ENCODE results near the gene SUN1.

Gene SUN1

DNA sequence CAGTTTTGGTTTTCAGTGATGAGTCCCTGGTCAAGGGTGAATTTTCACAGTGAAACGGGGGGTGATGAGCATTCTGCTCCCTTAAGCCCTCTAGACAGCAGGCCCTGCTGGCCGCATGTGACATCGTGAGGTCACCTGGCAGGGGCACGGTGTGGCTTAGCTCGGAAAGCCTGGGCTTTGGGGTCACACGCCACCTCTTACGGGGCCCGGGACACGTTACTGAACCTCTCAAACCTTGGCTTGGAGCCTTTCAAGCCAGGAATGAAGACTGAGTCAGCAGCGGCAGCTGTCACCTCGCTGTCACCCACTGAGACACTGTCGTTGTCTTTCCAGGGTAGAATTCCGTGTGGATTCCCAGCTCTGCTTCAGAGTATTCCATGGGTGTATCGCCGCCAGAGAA lies 48.2 kb downstream of the SUN1 start:
- no peak for DNase-seq

DNA sequence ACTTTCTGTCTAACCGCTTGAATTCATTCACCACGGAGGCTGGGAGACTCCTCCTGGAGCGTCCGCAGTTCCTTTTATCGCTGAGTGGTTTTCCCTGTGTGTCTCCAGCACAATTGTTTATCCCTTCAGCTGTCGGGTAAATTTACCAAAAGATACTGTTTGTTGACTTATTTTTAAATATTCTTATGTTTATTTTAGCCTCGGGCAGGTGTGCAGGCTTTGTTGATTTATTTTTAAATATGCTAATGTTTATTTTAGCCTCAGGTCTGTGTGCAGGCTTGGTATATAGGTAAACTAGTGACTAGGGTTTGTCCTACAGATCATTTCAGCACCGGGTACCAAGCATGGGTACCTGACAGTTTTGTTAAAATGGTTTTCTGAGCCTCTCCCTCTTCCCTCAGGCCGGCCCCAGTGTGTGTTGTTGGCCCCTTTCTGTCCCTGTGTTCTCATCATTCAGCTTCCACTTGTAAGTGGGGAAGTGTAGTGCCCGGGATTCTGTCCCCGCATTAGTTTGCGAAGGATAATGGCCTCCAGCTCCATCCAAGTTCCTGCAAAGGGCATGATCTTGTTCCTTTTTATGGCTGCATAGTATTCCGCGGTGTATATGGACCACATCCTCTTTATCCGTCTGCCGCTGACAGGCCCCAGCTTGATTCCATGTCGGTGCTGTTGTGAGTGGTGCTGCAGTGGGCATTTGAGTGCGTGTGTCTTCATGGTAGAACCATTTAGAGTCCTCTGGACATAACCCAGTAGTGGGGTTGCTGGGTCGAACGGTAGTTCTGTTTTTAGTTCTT lies 49.4 kb downstream of the SUN1 start:
- no peak for DNase-seq

DNA sequence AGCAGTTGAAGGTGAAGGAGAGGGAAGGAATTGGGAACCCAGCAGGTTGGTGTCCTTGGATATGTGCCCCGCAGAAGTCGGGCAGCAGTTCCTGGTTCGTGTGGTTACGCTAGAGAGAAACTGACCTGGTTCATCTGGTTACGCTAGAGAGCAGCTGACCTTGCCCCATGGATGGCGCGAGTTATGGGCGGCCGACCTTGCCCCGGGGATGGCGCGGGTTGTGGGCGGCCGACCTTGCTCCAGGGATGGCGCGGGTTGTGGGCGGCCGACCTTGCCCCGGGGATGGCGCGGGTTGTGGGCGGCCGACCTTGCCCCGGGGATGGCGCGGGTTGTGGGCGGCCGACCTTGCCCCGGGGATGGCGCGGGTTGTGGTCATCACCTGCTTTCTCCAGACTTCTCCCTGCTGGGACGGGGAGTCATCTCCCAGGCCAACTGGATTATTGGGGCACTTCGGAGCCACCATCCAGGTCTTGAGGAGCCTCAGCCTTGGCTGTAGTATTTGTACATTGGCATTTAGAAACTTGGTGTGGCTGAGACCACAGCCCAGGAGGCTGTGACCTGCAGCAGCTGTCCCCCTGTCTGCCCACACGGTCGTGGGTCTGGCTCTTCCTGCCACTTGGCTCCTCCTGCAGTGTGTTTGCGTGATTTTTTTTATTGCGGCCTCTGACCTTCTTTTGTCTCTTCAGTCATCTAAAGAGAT lies 50.2 kb downstream of the SUN1 start:
- DNase-seq: no peak

DNA sequence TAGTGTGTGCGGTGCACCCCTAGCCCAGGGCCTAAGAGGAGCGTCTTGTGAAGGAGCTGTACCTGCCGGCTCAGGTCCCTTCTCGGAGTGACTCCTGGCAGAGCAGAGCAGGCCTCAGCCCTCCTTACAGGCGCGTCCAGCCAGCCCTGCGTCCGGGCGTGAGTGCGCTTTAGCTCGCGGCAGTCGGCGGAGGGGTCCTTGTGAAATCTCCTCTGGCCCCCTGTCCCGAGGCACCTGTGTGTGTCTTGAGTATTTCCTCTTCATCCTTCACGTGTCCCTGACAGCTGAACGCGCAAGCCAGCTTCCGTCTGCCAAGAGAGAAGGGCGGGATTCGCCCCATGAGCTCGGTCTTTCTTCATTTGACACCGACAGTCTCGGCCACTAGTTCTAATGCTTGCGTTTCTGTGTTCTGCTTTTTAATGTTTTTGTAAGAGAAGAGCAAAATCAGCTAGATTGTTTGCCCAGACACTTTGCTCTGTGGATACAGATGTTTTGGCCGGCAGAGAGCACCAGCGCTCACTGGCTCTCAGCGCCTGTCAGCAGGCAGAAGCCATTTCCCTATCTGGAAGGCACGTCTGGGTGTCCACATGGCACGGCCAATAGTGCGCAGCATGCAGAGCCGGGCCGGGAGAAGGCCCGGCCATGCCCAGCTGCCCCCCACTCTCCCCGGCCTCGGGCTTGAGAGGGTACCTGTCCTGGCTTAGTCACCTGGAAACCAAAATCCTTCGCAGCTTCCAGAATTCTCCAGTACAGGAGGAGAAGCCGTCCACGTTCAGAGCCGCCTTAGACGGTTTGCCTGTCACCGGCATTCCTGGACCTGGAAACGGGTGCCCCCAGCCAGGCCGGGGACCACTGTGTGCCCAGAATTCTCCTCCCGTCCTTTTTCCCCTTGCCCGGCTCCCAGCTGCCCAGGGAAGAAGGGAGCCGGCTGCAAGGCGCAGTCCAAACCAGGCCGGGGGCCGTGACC lies 51.1 kb downstream of the SUN1 start:
- no peak for DNase-seq

DNA sequence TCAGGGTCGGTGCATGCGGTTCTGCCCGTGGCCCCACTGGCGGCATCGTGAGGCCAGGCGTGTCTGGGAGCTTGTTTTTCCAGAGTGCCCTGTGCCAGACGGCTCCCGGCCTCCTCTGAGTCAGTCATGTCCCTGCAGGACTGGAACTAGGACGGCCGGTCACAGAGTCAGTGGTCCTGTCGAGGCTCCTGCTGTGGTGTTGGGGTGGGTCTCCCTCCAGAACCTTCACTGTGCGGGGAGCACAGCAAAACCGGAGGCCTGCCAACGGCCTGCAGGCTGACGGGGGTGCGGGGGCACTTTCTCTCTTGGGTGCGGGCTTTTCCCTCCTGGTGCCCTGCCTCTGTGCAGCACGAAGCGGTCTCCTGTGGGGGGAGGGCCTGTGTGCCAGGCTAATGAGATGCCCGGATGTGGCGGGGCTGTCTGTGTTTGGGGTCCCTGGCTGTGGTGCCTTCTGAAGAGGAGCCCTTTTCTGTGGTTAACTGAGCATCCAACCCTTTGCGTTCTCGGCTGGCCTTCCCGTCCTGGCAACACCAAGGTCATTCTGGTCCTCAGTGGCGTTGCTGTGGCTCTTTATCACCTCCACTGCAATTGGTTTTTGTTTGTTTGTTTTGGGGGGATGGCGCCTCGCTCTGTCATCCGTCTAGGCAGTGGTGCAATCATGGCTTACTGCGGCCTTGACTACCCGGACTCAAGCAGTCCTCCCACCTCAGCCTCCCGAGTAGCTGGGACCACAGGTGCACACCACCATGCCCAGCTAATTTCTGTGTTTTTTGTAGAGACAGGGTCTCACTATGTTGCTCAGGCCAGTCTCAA lies 52.1 kb downstream of the SUN1 start:
- DNase-seq: no peak

DNA sequence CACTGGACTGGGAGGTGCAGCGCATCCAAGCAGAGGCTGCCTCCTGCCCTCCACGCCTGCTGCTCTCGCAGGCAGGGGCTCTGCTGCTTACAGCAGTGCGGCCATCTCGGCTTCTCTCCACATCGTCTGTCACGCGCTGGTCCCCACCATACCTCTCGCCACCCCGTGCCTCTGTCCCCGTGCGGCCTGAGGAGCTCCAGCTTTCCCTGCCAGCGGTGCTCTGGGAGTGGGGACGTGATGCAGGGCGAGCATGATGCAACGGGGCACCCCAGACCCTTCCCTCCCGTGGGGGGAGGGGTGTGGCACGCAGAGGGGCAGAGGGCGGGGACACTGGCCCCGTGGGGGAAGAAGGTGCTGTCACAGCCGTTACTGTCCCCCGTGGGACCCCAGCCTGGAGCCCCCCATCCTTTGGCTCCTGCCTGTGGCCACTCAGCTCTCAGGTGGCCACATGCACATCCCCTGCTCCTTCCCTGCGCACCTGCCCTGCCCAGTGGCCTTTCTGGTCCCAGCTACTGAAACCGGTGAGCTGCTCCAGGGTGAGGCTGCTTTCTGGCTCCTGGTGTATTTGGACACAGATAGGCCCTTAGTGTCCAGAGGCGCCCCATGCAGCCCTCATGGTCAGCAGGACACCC lies 53.1 kb downstream of the SUN1 start:
- DNase-seq: no peak

DNA sequence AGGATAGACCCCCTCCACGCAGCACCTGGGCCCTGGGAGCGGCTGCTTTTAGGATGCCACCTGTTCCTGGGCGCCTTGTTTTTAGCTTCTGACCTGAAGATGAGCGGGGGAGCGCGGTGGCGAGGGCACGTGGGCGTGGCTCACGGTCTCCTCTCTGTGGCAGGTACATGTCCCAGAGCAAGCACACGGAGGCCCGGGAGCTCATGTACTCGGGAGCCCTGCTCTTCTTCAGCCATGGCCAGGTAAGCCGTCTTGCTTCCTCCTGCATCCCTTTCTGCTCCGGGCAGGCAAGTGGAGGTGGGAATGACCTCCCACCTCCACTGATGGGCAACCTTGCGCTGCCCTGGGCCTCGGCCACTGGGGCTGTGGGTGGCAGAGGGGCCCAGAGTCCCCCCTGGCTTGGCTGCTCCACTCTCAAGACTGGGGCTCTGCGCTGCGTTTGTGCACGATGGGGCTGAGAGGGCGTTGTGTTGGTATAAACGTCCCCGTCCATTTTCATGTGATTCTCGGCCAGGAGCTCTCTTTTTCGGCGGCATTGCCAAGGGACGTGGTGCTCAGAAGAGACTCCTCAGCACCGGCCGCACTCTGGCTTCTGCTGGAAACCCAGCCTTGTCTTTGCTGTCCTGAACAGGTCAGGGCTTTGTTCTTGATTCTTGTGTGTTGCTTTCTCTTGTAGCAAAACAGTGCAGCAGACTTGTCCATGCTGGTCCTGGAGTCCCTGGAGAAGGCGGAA lies 53.8 kb downstream of the SUN1 start:
- no peak for DNase-seq

DNA sequence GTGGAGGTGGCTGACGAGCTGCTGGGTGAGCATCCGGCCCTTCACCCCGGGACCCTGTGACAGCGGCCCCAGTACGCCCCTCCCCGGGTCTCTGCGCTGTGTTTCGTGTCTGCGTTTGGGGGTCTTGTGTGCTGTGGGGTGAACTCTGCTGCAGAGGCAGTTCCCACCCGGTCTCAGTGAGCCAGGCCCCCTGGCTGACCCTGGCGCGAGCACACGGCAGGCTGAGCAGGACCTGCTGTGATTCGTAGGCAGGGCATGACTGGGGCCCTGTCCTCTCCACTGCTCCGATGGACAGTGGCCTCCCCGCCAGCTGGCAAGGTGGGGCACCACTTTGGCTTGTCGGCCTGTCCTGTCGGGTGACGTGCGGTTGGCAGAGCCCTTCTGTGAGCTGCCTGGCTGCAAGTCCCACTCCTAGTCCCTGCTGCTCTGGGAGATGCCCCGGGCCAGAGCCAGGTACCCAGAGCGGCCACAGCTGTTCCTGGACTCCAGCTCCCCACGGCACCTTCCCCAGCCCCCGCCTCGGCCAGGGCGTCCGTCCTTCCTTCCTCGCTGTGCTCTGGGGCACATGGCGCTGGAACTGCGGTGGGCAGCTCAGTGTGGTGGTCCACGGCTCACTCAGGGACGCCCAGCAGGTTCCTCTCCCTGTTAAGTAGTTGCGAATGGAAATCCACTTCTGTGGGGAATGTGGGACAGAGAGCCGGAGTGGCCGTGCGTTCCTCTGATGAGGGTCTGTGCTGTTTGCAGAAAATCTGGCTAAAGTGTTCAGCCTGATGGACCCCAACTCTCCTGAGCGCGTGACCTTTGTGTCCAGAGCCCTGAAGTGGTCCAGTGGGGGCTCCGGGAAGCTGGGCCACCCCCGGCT lies 54.6 kb downstream of the SUN1 start:
- DNase-seq: no peak

DNA sequence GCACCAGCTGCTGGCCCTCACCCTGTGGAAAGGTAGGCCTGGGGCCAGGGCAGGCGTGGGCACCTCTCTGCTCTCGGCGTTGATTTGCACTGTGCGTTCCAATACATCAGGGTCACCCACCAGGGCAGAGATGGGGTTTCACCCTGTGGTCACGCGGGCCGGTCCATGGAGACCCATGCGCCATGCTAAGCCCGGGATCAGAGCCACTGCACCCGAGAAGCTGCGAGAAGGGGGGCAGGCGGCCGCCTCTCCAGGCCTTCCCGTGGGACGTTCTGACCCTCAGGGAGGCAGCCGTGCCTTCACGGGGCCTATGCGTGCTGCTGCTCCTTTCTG lies 55.2 kb downstream of the SUN1 start:
- no peak for DNase-seq

DNA sequence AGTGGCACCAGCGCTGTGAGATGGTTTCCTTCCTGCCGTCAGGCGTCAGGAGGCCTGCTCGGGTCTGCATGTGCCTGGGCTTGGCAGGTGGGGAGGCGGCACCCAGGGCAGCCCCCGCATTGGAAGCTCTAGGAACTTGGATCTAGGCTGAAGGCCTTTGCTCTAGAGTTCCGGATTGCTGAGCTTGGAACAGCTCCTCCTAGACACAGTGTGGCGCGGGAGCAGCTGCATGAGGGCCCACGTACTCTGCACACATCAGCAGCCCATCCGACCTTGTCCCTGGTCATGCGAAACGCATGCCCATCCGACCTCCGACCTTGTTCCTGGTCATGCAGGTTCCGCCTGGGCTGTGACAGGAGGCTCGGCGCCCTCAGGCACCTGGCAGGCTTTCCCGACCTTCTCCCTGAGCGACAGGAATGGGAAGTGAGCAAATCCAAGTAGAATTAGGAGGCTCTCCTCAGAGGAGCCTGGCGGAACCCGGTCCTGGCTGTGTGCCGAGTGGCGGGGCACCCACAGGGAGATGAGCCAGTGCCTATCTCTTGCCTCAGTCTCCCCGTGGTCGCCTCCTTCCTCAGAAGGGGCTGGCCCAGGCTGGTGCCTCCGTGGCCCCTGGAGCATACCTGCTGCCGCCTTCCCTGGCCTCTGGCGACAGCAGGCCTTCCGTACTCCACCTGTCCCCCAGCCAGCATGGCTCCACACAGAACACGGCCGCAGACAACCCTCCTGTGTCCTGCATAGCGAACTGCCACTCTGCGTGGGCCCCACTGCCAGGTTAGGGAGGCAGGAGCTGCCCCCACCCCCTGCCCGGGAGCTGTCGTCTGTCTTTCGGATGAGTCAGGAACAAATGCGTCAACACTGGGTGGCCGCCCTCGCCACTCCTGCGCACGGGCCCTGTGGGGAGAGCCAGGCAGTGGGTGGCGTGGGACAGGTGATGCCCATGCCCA lies 56.1 kb downstream of the SUN1 start:
- no peak for DNase-seq

DNA sequence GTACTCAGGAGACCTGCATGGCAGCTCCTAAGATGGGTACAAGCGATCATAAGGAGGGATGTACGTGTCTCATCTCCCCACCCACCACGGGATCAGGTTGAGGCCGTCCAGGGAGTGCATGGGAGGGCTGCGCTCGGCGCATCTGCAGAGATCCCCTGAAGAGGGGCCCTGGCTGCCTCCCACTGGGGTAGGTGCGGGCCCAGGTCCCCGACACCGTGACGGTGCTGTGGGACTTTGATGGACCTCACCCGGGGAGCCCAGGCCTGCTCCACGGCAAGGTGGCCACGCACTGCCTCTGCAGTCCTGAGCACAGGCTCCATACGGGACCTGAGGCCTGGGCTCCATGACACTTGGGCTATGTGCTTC lies 56.7 kb downstream of the SUN1 start:
- DNase-seq: no peak

DNA sequence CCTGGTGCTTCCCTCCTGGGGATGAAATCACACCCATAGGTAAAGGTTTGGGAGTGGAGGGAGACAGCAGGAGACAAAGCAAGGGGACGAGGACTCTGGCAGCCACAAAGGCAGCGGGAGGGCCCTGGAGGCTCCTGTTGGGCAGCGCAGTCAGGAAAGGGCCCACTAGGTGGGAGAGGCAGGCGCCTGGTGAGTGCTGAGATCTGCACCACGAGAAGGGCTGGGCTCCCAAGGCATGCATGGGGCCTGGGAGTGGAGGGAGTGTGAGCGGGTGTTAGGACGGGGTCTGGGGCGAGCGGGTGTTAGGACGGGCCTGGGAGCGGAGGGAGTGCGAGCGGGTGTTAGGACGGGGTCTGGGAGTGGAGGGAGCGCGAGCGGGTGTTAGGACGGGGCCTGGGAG lies 57.1 kb downstream of the SUN1 start:
- DNase-seq: no peak

DNA sequence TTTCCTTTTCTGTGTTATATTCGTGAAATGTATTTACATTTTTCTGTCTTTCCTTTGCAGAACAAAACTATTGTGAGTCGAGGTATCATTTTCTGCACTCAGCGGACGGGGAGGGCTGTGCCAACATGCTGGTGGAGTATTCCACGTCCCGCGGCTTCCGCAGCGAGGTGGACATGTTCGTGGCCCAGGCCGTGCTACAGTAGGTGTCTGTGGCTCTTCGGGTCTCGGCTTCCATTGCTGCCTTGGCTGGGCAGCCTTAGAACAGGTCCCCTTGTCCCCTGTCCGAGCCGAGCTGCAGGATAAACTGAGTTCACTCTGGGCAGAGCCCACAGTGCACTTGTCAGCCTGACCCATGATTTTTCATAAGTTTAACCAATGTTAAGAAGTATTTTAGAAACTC lies 58.6 kb downstream of the SUN1 start:
- no peak for DNase-seq

DNA sequence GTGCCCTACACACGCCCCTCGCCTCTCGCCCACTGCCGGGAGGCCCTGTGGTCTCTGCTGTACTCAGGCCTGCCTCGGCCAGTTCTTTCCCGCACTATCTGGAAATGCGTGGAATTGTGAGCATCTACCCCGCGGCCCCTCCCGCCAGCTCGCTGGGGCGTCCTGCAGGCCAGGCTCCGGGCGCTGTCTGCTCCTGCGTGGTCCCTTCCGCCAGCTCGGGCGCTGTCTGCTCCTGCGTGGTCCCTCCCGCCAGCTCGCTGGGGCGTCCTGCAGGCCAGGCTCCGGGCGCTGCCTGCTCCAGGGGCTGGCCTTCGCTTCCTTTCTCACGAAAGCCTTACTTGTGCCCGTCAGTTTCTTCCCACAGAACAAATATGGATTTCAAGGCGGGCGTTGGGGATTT lies 59.0 kb downstream of the SUN1 start:
- DNase-seq: no peak

DNA sequence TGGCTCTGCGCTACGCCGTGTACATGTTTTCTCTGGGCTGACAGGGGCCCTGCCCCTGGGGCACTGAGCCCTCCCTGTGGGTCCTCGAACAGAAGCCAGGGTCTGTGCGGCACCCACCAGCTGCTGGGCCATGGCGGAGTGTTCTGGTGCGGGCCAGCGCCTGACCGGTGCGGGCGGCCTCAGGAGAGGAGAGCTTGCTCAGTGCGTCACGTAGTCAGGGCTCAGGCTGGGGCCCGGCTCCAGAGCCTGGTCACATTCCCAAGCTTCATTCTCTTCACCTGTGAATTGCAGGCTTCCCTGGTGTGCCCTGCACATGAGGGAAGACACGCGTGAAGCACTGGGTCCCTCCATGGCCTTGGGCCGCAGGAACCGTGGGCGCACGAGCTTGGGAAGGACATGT lies 59.5 kb downstream of the SUN1 start:
- DNase-seq: no peak

DNA sequence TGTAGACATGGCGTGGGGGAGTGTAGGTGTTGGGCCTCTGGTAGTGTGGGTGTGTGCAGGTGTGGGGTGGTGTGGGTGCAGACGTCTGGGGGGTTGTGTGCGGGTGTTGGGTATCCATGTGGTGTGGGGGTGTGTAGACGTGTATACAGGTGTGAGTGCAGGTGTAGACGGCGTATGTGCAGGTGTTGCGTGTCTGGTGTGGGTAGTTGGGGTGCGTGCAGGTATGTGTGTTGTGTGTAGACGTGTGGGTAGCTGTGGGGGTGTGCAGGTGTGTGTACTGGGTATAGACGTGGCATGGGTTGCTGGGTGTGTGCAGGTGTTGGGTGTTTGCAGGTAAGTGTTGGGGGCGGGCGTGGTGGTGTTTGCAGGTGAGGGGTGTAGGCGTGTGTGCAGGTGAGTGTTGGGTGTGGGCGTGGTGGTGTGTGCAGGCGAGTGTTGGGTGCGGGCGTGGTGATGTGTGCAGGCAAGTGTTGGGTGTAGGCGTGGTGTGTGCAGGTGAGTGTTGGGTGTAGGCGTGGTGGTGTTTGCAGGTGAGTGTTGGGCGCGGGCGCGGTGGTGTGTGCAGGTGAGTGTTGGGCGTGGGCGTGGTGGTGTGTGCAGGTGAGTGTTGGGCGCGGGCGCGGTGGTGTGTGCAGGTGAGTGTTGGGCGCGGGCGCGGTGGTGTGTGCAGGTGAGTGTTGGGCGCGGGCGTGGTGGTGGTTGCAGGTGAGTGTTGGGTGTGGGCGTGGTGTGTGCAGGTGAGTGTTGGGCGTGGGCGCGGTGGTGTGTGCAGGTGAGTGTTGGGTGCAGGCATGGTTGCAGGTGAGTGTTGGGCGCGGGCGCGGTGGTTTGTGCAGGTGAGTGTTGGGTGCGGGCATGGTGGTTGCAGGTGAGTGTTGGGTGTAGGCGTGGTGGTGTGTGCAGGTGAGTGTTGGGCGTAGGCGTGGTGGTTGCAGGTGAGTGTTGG lies 60.6 kb downstream of the SUN1 start:
- DNase-seq: no peak

DNA sequence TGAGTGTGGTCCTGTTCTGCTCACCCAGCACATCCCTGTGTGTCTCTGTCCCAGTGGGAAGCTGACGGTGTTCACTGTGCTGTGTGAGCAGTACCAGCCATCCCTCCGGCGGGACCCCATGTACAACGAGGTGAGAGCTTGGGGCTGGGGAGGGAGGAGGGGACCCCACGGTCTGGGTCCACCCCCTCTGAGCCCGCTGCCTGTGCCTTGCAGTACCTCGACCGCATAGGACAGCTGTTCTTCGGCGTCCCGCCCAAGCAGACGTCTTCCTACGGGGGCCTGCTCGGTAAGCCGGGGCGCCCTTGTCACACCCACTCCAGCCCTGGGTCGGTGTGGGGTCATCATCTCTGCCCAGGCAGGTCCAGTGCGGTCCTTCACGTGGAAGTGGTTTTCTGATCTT lies 61.4 kb downstream of the SUN1 start:
- no peak for DNase-seq

DNA sequence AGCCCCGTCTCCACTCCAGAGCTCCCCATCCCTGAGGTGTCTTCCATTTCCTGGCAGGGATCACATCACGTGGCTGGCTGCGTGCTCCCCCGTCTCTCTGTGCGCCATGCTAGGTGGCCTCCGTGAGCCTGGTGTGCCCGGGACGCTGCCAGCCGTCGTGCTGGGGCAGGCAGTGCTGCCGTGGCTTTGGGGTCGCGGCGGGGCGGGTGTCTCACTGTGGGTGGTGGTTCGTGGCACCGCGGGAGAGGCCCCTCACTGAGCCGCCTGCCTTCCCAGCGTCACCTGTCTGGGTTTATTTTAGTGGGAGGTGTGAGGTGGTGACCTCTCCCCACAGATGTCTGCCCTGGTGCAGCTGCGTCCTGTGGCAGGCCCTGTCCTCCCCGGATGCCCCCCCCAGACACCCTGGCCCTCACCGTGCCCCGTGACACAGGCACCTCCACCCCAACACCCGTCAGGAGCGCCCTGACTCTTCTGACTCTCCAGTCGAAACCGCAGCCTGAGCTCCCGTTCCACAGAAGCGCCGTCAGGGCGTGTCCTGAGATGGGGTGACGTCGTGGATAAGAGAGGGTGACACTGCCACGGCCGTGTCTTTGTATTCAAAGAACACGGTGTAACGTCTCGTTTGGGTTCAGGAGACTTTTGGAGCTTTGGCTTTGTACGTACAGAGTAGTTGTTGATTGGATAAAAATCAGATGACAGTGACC lies 62.0 kb downstream of the SUN1 start:
- no peak for DNase-seq
